DOHH2 (cell line): Measurements from ENCODE around the gene GRAMD2A.

Experiments
- CTCF ChIP-seq: fragments of 200-600 bp; sonication (generic); IDR thresholded peaks from one replicate; pipeline ENCODE4 v1.5.1; 2014; ENCODE audit warnings: antibody characterized with exemption, mild to moderate bottlenecking, low read depth, low read length; ENCODE audit not compliant: poor library complexity, severe bottlenecking
- EZH2phosphoT487 ChIP-seq: fragments of 200-600 bp; sonication (generic); IDR thresholded peaks from 2 replicates; pipeline ENCODE4 v1.6.1; 2017; ENCODE audit warnings: borderline replicate concordance, mild to moderate bottlenecking, antibody characterized with exemption, low read length, moderate library complexity, mixed read lengths

GRCh38 chr15:72237853-72238224 lies 40.3 kb upstream of the GRAMD2A start:
- TF ChIP-seq CTCF (no peak), EZH2phosphoT487 (no peak)
